HEK293T (cell line): ENCODE results near the gene BICD2.

Experiments
- CTCF ChIA-PET: fragments of 350-600 bp; formaldehyde crosslinking; extraction: SDS; loops from one replicate; lab custom pipeline; 2021; ENCODE audit warnings: antibody characterized with exemption, inconsistent platforms; lab: Yijun Ruan, JAX
- POLR2A ChIA-PET: fragments of 350-600 bp; formaldehyde crosslinking; extraction: SDS; loops from one replicate; lab custom pipeline; 2020; ENCODE audit warnings: antibody characterized with exemption, inconsistent platforms; lab: Yijun Ruan, JAX
- DNase-seq: peaks from one replicate; pipeline ENCODE4 v3.0.0; 2012; ENCODE audit warnings: mixed read lengths; ENCODE audit errors: extremely low spot score
- ARNT ChIP-seq: fragments of 450-650 bp; IDR thresholded peaks from 2 replicates; pipeline ENCODE4 v1.6.1; 2017; ENCODE audit warnings: mild to moderate bottlenecking
- BHLHE40 ChIP-seq: fragments of 450-650 bp; IDR thresholded peaks from 2 replicates; pipeline ENCODE4 v1.6.1; 2016; ENCODE audit warnings: mild to moderate bottlenecking, moderate library complexity, borderline replicate concordance
- CTBP1 ChIP-seq: fragments of 450-650 bp; IDR thresholded peaks from 2 replicates; pipeline ENCODE4 v1.6.1; 2016; ENCODE audit warnings: borderline replicate concordance
- ELF4 ChIP-seq: fragments of 450-650 bp; IDR thresholded peaks from 2 replicates; pipeline ENCODE4 v1.6.1; 2017; ENCODE audit warnings: antibody characterized with exemption
- FOXA1 ChIP-seq: fragments of 450-650 bp; IDR thresholded peaks from 2 replicates; pipeline ENCODE4 v1.6.1; 2016; ENCODE audit warnings: mild to moderate bottlenecking
- FOXK2 ChIP-seq: fragments of 450-650 bp; IDR thresholded peaks from 2 replicates; pipeline ENCODE4 v1.6.1; 2016; ENCODE audit warnings: mild to moderate bottlenecking
- FOXM1 ChIP-seq: fragments of 450-650 bp; IDR thresholded peaks from 2 replicates; pipeline ENCODE4 v1.6.1; 2017; ENCODE audit warnings: mild to moderate bottlenecking, borderline replicate concordance
- HDGF ChIP-seq: fragments of 450-650 bp; IDR thresholded peaks from 2 replicates; pipeline ENCODE4 v1.6.1; 2017; ENCODE audit warnings: antibody characterized with exemption, borderline replicate concordance
- L3MBTL2 ChIP-seq: fragments of 450-650 bp; conservative IDR thresholded peaks from 2 replicates; pipeline ENCODE4 v1.6.1; 2016; ENCODE audit warnings: mild to moderate bottlenecking
- LEF1 ChIP-seq: fragments of 450-650 bp; IDR thresholded peaks from 2 replicates; pipeline ENCODE4 v1.6.1; 2017; ENCODE audit warnings: mild to moderate bottlenecking, borderline replicate concordance
- NFRKB ChIP-seq: fragments of 450-650 bp; IDR thresholded peaks from 2 replicates; pipeline ENCODE4 v1.6.1; 2016; ENCODE audit warnings: mild to moderate bottlenecking, moderate library complexity
- PKNOX1 ChIP-seq: fragments of 450-650 bp; IDR thresholded peaks from 2 replicates; pipeline ENCODE4 v1.6.1; 2016
- SP1 ChIP-seq: fragments of 450-650 bp; IDR thresholded peaks from 2 replicates; pipeline ENCODE4 v1.6.1; 2017
- SUZ12 ChIP-seq: fragments of 450-650 bp; IDR thresholded peaks from 2 replicates; pipeline ENCODE4 v1.6.1; 2016; ENCODE audit warnings: mild to moderate bottlenecking
- TARDBP ChIP-seq: fragments of 450-650 bp; IDR thresholded peaks from 2 replicates; pipeline ENCODE4 v1.6.1; 2016
- ZNF384 ChIP-seq: fragments of 450-650 bp; IDR thresholded peaks from 2 replicates; pipeline ENCODE4 v1.6.1; 2016

Gene BICD2

DNA sequence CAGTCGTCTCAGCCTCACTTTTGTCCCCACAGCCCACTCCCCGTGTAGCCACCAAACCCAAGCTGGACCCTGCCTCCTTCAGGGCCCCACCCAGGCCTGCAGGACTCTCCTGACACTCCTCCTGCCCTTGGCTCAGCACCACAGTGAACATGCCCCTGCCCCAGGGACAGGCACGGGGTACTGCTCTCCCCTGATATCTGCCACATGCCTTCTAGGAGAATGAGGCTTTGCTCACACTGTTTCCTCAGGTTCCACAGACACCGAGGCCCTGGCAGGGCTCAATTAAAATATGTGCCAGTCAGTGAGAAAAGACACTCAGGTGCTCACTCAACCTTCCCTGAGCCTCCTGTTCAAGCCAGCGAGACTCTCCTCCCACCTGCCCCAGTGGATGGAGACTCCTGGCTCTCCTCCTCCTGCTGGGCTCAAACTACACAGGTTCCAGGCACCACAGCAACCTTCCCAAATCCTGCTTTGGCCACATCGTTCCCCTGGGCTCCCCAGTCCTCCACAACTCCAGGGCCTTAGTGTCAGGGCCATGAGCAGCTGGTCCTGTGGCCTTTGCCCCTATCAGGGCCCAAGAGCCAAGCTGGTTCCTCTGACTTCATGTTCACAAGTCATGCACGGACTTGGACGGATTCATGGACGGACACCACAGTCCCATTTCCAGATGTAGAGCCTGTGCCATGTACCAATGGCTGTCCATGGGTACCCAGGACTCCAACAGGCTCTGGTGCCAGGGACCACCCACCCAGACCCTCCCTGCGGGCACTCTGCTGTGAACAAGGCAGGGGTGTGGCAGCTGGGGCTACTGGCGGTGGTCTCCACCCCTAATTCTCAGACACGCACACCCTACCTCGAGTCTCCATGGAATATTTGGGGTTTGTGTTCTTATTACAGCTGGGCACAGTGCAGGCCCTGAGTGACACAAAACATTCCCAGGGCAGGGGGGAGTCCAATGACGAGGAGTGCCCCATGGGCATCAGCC is 36.6 kb downstream of the BICD2 start:
- no peak for DNase-seq
- CTCF ChIA-PET, result no interaction called here
- TF ChIP-seq FOXK2, result no peak
- TF ChIP-seq ARNT, result no peak
- TF ChIP-seq SP1, result no peak
- no peak for TF ChIP-seq L3MBTL2
- no peak for TF ChIP-seq BHLHE40
- POLR2A ChIA-PET, result no interaction called here

- no peak for TF ChIP-seq SUZ12
- no peak for TF ChIP-seq ELF4
- TF ChIP-seq TARDBP, result no peak
- no peak for TF ChIP-seq NFRKB
- TF ChIP-seq SP1, result no peak
- TF ChIP-seq FOXK2, result no peak
- TF ChIP-seq LEF1, result no peak
- no peak for TF ChIP-seq ZNF384
- no peak for TF ChIP-seq BHLHE40
- no peak for TF ChIP-seq PKNOX1
- TF ChIP-seq FOXM1, result no peak
- TF ChIP-seq ARNT, result no peak
- TF ChIP-seq L3MBTL2, result no peak
- TF ChIP-seq FOXA1, result no peak
- no peak for TF ChIP-seq CTBP1
- no peak for TF ChIP-seq HDGF
Observed at GRCh38 chr9:92726971-92727715, 37.5 kb downstream of the BICD2 start.

GRCh38 chr9:92726348-92726747 is 38.3 kb downstream of the BICD2 start:
- CTCF ChIA-PET, result no interaction called here
- POLR2A ChIA-PET, result no interaction called here
- TF ChIP-seq HDGF, result no peak
- no peak for TF ChIP-seq ZNF384
- no peak for TF ChIP-seq PKNOX1
- TF ChIP-seq ARNT, result no peak
- TF ChIP-seq NFRKB, result no peak
- TF ChIP-seq FOXA1, result no peak
- no peak for TF ChIP-seq LEF1
- TF ChIP-seq SP1, result no peak
- TF ChIP-seq FOXM1, result no peak
- no peak for TF ChIP-seq BHLHE40
- TF ChIP-seq TARDBP, result no peak
- no peak for TF ChIP-seq CTBP1
- no peak for TF ChIP-seq SUZ12
- TF ChIP-seq ELF4, result no peak
- DNase-seq, result no peak

More at GRCh38 chr9:92726971-92727715, 37.5 kb downstream of the BICD2 start:
- DNase-seq, result no peak
- CTCF ChIA-PET, result no interaction called here
- POLR2A ChIA-PET, result no interaction called here

DNA sequence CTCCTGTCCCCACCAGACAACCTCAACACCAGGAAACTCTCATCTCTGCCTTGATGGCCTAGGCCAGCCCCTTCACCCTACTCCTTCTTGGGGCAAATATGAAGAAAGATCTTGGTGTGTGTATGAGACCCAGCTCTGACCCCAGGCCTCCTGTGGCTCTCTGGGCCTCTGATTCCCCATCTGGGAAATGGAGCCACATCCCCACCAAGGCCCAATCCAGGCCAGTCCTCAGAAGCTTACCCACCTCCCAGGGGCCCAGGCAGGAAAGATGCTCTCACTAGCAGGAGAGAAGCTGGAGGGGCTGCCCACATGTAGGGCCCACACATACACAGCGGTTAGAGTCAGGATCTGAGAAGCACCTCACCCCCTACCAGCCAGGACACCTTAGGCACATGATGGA is 38.9 kb downstream of the BICD2 start:
- CTCF ChIA-PET, result no interaction called here
- TF ChIP-seq NFRKB, result no peak
- no peak for TF ChIP-seq ELF4
- TF ChIP-seq FOXK2, result no peak
- TF ChIP-seq ARNT, result no peak
- no peak for TF ChIP-seq PKNOX1
- no peak for TF ChIP-seq SUZ12
- TF ChIP-seq TARDBP, result no peak
- TF ChIP-seq FOXA1, result no peak
- no peak for TF ChIP-seq CTBP1
- no peak for TF ChIP-seq LEF1
- no peak for TF ChIP-seq SP1
- TF ChIP-seq L3MBTL2, result no peak
- TF ChIP-seq HDGF, result no peak
- no peak for TF ChIP-seq BHLHE40
- no peak for TF ChIP-seq ZNF384
- no peak for TF ChIP-seq FOXM1

DNA sequence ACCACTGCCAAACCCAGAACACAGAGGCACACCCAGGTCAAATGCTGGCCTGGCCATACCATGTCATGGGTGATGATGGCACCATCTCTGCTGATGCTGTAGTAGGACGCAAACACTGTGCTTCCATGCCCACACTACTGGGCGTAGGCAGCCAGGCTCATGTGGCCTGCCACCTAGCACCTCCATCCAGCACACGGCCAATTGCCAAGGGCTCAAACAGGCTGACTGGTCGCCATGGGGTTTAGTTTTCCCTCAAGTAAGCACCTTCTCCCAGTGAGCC is 39.4 kb downstream of the BICD2 start:
- no peak for DNase-seq
- ChIA-PET POLR2A (no interaction called here), CTCF (no interaction called here)
- TF ChIP-seq SP1, result no peak

More for the DNA sequence above, 38.9 kb downstream of the BICD2 start:
- POLR2A ChIA-PET, result no interaction called here
- DNase-seq, result no peak

DNA sequence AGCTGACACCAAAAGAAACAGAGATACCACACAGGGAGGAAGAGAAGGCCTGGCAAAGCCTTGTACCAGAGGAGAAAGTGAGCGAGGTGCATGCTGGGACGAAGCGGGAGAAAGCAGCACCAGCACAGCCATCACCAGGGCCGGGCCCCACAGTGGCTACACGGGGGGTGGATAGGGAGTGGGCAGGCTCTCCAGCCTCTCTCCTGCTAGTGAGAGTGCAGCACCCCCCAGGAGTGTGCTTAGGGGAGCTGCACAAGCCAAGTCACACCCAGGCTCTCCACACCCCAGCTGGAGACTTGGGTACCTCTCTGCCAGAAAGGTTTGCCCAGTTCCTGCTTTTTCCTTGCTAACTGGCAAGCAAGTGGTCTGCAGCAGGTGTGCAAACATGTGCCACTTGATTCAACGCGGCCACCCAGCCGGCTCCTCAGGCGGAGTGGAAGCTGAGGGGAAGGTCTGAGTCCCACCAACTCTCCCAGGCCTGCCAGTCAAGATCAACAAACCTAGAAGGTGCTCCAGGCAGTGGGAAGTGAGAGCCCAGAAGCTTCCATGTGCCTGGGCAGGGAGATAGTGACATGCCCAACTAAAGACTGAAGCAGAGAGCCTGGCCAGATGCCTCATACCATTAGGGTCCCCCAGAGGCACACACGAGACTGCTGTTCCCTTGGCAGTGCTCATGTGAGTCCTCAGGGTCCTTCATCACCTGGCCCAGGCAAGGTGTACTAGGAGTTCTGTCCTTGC is 39.9 kb downstream of the BICD2 start:
- POLR2A ChIA-PET, result no interaction called here
- no peak for TF ChIP-seq L3MBTL2
- TF ChIP-seq ELF4, result no peak
- no peak for TF ChIP-seq FOXK2
- no peak for TF ChIP-seq FOXA1
- TF ChIP-seq TARDBP, result no peak
- TF ChIP-seq SUZ12, result no peak
- no peak for TF ChIP-seq ARNT
- no peak for TF ChIP-seq FOXM1
- TF ChIP-seq SP1, result no peak
- TF ChIP-seq BHLHE40, result no peak
- TF ChIP-seq ZNF384, result no peak
- TF ChIP-seq CTBP1, result no peak
- TF ChIP-seq PKNOX1, result no peak
- CTCF ChIA-PET, result no interaction called here
- DNase-seq, result no peak
